Kidney (tissue), 14 donors: ENCODE data around the gene MUC6. TPM values are rescaled to one million over a fixed set of nuclear protein-coding genes. Genes with fewer than 3 reads are reported as not detected.

Source experiments
- DNase-seq, 5 donors: peaks; one replicate each; pipeline ENCODE4 v3.0.0-alpha.2; 2013 to 2020
- FAIRE-seq: peaks from 2 replicates; lab custom pipeline; 2012; peaks lifted over from hg19 to GRCh38; lab: Jason Lieb, UNC
- H3K27ac ChIP-seq, 2 donors: one replicate each; pipeline ENCODE4 v1.7.0; 2013; ENCODE audit warnings: low read depth in 2 of 2, low read length in 2 of 2, inconsistent platforms in 1 of 2
- H3K27me3 ChIP-seq: one replicate; pipeline ENCODE4 v1.7.1; 2013; ENCODE audit warnings: low read length, inconsistent platforms; ENCODE audit not compliant: control insufficient read depth, insufficient read depth
- H3K36me3 ChIP-seq, 3 donors: one replicate each; pipeline versions ENCODE4 v1.7.0 to v1.7.1; 2013; ENCODE audit warnings: low read length in 3 of 3, control low read depth in 1 of 3, inconsistent platforms in 1 of 3; ENCODE audit not compliant: insufficient read depth in 3 of 3, control insufficient read depth in 2 of 3
- H3K4me1 ChIP-seq, 3 donors: one replicate each; pipeline versions ENCODE4 v1.7.0 to v1.7.1; 2013; ENCODE audit warnings: low read length in 3 of 3, inconsistent platforms in 1 of 3, low read depth in 1 of 3; ENCODE audit not compliant: control insufficient read depth in 2 of 3, insufficient read depth in 2 of 3
- H3K4me3 ChIP-seq, 3 donors: one replicate each; pipeline versions ENCODE4 v1.7.0 to v1.8.1; 2013; ENCODE audit warnings: low read length in 3 of 3, control low read depth in 1 of 3, inconsistent platforms in 1 of 3
- H3K9ac ChIP-seq, 3 donors: one replicate each; pipeline versions ENCODE4 v1.7.0 to v1.7.1; 2013; ENCODE audit warnings: low read length in 3 of 3, control low read depth in 1 of 3, inconsistent platforms in 1 of 3
- H3K9me3 ChIP-seq, 3 donors: one replicate each; pipeline versions ENCODE4 v1.7.0 to v1.7.1; 2013; ENCODE audit warnings: low read length in 3 of 3, control low read depth in 1 of 3, inconsistent platforms in 1 of 3; ENCODE audit not compliant: control insufficient read depth in 2 of 3, insufficient read depth in 1 of 3
- intact Hi-C: fragments of 100-400 bp; cut with DNase I; formaldehyde crosslinking; loops from one replicate; pipeline ENCODE4 v1.11.1; 2022
- polyA plus RNA-seq: library from polyadenylated mRNA; stranded (reverse); fragments of 350-450 nt; fragmentation: Illumina TruSeq; extraction: RNeasy Lipid Tissue Mini Kit (QIAGEN cat#74804); gene quantifications from one replicate; pipeline ENCODE4 v1.2.3, GENCODE V29; 2014; ENCODE audit warnings: low read depth, low replicate concordance; ENCODE audit not compliant: insufficient read depth
- total RNA-seq: library from RNA; stranded (reverse); fragmentation: NEBNext Ultra II Directional; extraction: Animal tissue kit (Norgen Biotek cat#: 25700); gene quantifications from one replicate; pipeline ENCODE4 v1.2.1, GENCODE V29; 2021
- TF ChIP-seq, protein P1 (sequence below): IDR thresholded peaks from 3 replicates; pipeline ENCODE4 v1.5.1; 2012; ENCODE audit warnings: mild to moderate bottlenecking, moderate library complexity, borderline replicate concordance; ENCODE audit not compliant: insufficient read depth; ENCODE audit errors: extremely low read depth
- donor health status: control.
- donor health status: control.
- donor health status: control.
- donor health status: control.
- donor health status: control.
- donor health status: DM: yes; HTN: yes; CAD: no.
- donor health status: Normal renal cell carcinoma (clear cell type).

The MUC6 gene
- total and polyA plus RNA-seq, 2 donors from 2014 or later = 1.1 to 3.0 TPM

DNA sequence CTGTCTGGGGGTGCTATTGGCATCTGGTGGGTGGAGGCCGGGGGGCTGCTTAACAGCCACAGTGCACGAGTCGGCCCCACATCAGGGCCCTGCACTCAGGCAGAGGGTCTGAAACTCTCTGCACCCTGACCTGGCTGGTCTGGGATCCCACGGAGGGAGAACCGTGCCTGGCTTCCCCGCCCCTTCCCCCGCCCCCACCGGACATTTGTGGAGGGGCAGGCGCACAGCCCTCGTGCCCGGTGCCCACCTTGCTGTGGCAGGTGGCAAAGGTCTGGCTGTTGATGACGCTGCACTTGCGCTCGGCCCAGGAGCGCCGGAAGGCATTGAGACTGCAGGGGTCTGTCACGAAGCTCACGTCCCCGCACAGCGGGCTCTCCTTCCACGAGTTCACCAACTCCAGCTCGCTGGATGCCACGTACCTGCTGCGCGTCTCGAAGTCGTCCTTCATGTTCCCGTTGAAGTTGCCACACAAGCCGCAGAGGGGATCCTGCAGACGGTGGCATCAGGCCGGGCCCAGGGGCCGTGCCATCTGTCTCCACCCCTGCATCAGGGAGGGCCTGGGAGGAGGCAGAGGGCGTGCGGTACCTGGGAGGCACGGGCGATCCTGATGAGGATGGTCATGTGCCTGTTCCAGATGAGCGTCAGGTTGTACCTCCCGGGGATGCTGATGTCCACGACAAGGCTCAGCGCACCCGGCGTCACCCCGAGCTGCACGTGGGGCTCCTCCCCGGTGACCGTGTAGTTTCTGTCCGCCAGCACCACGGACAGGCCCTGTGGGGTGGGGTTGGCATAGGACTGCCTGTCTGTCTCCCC is 11.7 kb downstream of the MUC6 start:
- Histone ChIP-seq H3K4me3 (no peak overlapping the region), H3K9ac (no peak overlapping the region), H3K27ac (no peak overlapping the region), H3K36me3 (peaks cover 0 to 2% (median 0%) of the 10 kb centered on the region in 3 donors), H3K4me1 (no peaks in the 10 kb centered on the region), H3K9me3 (peaks cover 0 to 3% (median 0%) of the 10 kb centered on the region in 3 donors), H3K27me3 (no peaks in the 10 kb centered on the region)
- TF ChIP-seq, protein P1, sequence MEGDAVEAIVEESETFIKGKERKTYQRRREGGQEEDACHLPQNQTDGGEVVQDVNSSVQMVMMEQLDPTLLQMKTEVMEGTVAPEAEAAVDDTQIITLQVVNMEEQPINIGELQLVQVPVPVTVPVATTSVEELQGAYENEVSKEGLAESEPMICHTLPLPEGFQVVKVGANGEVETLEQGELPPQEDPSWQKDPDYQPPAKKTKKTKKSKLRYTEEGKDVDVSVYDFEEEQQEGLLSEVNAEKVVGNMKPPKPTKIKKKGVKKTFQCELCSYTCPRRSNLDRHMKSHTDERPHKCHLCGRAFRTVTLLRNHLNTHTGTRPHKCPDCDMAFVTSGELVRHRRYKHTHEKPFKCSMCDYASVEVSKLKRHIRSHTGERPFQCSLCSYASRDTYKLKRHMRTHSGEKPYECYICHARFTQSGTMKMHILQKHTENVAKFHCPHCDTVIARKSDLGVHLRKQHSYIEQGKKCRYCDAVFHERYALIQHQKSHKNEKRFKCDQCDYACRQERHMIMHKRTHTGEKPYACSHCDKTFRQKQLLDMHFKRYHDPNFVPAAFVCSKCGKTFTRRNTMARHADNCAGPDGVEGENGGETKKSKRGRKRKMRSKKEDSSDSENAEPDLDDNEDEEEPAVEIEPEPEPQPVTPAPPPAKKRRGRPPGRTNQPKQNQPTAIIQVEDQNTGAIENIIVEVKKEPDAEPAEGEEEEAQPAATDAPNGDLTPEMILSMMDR = no peak
- FAIRE-seq (no peak), DNase-seq (no peak)
- intact Hi-C loops = no loop called here

DNA sequence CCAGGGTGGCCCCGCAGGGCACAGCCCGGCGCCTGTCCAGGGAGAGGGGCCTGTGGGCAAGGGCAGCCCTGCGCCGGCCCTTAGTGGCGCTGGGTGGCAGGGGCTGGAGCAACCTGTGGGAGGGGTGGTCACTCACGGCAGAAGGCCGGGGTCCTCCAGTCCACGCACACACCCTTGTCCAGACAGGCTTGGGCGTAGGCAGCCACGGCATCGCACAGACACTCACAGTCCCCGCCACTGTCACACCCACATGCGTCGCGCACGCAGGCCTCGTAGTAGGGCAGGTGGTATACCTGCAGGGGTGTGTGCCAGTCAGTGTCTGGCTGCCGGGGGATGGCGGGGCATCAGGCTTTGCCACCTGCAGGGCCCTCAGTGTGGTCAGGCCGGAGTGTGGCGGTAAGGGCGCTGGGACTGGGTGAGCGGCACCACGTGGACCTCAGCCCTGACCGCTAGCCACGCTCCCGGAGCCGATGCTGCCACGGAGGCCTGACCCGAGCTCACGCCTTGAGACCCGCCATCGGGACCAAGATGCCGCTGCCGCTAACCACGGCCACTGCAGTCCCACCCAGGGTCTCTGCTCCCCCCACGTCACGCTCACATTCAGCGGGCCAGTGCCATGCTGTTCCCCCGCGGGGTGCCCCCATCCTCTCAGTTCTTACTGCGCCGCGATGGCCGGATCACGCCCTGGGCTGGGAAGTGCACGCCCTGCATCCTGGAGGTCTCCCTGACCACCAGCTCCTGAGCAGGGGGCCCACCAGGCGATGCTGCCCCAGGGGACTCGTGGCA is 12.5 kb downstream of the MUC6 start:
- peaks cover 0 to 2% (median 0%) of the 10 kb centered on the region in 3 donors for H3K36me3 ChIP-seq
- TF ChIP-seq, protein P1 = no peak
- FAIRE-seq = no peak
- H3K4me1 ChIP-seq = no peaks in the 10 kb centered on the region
- intact Hi-C loops = no loop called here
- H3K4me3 ChIP-seq = no peak overlapping the region
- H3K27me3 ChIP-seq = no peaks in the 10 kb centered on the region
- H3K9ac ChIP-seq = no peak overlapping the region
- no peak overlapping the region for H3K27ac ChIP-seq
- H3K9me3 ChIP-seq = peaks cover 0 to 3% (median 0%) of the 10 kb centered on the region in 3 donors
- DNase-seq = no peak

DNA sequence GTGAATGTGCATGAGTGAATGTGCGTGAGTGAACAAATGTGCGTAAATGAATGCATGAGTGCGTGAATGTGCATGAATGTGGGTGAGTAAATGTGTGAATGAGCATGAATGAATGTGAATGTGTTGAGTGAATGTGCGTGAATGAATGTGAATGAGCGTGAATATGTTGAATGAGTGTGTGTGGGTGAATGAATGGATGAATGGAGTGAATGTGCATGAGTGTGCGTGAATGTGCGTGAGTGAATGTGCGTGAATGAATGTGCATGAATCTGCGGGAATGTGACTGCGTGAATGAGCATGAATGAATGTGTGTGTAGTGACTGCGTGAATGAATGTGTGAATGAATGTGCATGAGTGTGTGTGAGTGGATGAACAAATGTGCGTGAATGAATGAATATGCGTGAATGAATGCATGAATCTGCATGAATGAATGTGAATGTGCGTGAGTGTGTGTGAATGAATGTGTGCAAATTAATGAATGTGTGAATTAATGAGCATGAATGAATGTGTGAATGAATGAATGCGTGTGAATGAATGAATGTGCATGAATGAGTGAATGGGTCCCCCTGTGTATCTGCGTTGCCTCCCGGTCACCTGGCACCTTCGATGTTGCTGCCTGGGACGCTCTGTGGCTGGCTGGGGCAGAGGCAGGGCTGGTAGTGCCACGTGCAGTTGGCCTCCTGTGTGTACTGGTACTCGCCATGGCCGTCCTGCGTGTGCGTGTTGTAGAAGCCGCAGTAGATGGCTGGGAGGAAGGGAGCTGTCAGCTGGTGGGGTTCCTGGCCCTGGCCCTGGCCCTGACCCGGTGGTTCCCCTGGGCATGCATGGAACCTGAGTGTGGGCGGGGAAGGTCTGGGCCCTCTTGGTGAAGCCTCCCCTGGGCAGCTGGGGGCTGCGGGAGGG is 13.4 kb downstream of the MUC6 start:
- Histone ChIP-seq H3K9me3 (peaks cover 0 to 3% (median 0%) of the 10 kb centered on the region in 3 donors), H3K27ac (no peak overlapping the region), H3K4me3 (no peak overlapping the region), H3K9ac (no peak overlapping the region), H3K27me3 (no peaks in the 10 kb centered on the region), H3K4me1 (no peaks in the 10 kb centered on the region), H3K36me3 (peaks cover 0 to 2% (median 0%) of the 10 kb centered on the region in 3 donors)
- intact Hi-C loops = no loop called here
- TF ChIP-seq, protein P1 = no peak
- no peak for DNase-seq
- no peak for FAIRE-seq
